ENCODE results near the gene CYP19A1. TPM values are rescaled to one million over a fixed set of nuclear protein-coding genes. Genes with fewer than 3 reads are reported as not detected.
"Not testable (repeated sequence)": the region's sequence is repeated elsewhere in the genome, so short reads cannot be mapped to it uniquely, and the experiment has no call there.

The CYP19A1 gene
- total RNA-seq, 1 experiment from 2014 or later = 0.77 TPM

DNA sequence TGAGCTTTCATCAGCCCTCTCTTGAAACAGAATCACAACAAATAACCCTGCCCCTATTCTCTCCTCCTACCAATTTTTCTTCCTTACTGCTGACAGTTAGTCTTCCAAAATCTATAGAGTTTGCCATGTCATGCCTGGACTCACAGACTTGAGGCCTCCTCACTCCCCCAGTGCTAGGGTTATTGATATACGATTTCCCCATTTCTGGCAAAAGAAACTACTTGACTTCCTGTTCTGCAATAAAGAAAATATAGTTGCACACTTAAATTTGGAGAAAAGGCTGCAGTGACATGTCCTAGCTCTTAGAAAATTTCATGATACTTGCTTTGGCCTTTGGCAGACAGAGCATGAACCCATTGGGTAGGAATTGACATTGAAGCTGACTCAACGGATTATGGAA lies 75.9 kb downstream of the CYP19A1 start:
- Histone ChIP-seq H3K9me3 (peaks cover 16% of the 10 kb centered on the region; the same call in 1 of the 2 replicates), H3K4me3 (ENCODE audit: low read depth, low read length) (no peak overlapping the region), H3K27me3 (replicated peaks; ENCODE audit: control insufficient read depth, insufficient read depth, low read length) (no peaks in the 10 kb centered on the region), H3K4me1 (no peaks in the 10 kb centered on the region), H3K36me3 (ENCODE audit: control insufficient read depth, insufficient read depth, low read length) (no peaks in the 10 kb centered on the region)
- H3K36me3 Mint-ChIP-seq (ENCODE audit: insufficient read depth, unreplicated experiment) = no peaks in the 10 kb centered on the region
- BruUV-seq (replicated peaks) = no TSS peak
- H3K4me1 Mint-ChIP-seq (ENCODE audit: low read depth, unreplicated experiment) = no peaks in the 10 kb centered on the region
- TF ChIP-seq, protein P1, sequence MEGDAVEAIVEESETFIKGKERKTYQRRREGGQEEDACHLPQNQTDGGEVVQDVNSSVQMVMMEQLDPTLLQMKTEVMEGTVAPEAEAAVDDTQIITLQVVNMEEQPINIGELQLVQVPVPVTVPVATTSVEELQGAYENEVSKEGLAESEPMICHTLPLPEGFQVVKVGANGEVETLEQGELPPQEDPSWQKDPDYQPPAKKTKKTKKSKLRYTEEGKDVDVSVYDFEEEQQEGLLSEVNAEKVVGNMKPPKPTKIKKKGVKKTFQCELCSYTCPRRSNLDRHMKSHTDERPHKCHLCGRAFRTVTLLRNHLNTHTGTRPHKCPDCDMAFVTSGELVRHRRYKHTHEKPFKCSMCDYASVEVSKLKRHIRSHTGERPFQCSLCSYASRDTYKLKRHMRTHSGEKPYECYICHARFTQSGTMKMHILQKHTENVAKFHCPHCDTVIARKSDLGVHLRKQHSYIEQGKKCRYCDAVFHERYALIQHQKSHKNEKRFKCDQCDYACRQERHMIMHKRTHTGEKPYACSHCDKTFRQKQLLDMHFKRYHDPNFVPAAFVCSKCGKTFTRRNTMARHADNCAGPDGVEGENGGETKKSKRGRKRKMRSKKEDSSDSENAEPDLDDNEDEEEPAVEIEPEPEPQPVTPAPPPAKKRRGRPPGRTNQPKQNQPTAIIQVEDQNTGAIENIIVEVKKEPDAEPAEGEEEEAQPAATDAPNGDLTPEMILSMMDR (IDR thresholded peaks at IDR 0.05; ENCODE audit: insufficient read depth in 1 of 2, low read depth in 1 of 2, low read length in 1 of 2, severe bottlenecking in 1 of 2, unreplicated experiment in 1 of 2) = no peak
- CTCF ChIA-PET = no interaction called here
- H3K9me3 Mint-ChIP-seq (ENCODE audit: unreplicated experiment) = no peaks in the 10 kb centered on the region
- no peak for DNase-seq
- H3K4me3 Mint-ChIP-seq (ENCODE audit: unreplicated experiment) = no peak overlapping the region
- intact Hi-C loops (cut with micrococcal nuclease; ENCODE audit: unreplicated experiment) = no loop called here
- POLR2A ChIA-PET = no interaction called here
- H3K27me3 Mint-ChIP-seq (ENCODE audit: insufficient read depth, unreplicated experiment) = no peaks in the 10 kb centered on the region
- H3K27ac Mint-ChIP-seq (ENCODE audit: unreplicated experiment) = no peak overlapping the region

DNA sequence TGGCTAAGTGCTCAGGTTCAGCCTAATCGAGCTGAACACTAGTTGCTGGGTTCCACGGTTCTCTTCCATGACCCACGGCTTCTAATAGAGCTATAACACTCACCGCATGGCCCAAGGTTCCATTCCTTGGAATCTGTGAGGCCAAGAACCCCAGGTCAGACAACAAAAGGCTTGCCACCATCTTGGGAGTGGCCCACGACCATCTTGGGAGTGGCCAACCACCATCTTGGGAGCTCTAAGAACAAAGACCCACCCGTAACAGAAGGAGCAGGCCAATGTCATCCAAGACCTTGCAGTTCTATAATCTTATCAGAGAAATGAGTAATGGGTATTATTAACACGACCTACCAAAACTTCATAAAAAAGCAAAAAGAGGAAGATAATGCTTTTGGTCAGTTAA lies 77.3 kb downstream of the CYP19A1 start:
- H3K4me3 ChIP-seq (ENCODE audit: low read depth, low read length) = not testable (repeated sequence)

DNA sequence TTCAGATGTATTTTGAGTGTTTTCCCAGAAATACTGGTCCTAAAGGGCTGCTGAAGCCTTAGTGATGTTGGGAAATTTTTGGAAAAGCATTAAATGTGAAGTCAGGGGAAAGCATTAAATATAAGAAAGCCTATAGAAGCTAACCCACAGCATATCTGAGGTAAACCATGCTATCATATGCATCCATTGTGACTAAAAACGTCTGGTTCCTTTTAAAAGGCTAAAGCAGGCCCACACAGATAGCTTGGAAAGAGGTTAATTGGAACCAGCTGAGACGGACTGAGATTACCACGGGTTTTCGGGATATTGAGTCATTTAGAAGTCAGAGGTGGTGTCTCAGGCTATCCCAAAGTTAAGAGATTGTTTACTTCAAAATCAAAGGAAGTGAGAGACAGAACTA lies 78.2 kb downstream of the CYP19A1 start:
- no peaks in the 10 kb centered on the region for H3K9me3 Mint-ChIP-seq (ENCODE audit: unreplicated experiment)
- H3K4me3 Mint-ChIP-seq (ENCODE audit: unreplicated experiment) = no peak overlapping the region
- intact Hi-C loops (cut with micrococcal nuclease; ENCODE audit: unreplicated experiment) = no loop called here
- no peaks in the 10 kb centered on the region for H3K4me1 Mint-ChIP-seq (ENCODE audit: low read depth, unreplicated experiment)
- no TSS peak for BruUV-seq (replicated peaks)
- no peaks in the 10 kb centered on the region for H3K4me1 ChIP-seq
- H3K9me3 ChIP-seq = peaks cover 16% of the 10 kb centered on the region; the same call in 1 of the 2 replicates
- CTCF ChIA-PET = no interaction called here
- no peak for DNase-seq
- POLR2A ChIA-PET = no interaction called here
- H3K4me3 ChIP-seq (ENCODE audit: low read depth, low read length) = no peak overlapping the region
- no peaks in the 10 kb centered on the region for H3K27me3 Mint-ChIP-seq (ENCODE audit: insufficient read depth, unreplicated experiment)
- no peaks in the 10 kb centered on the region for H3K36me3 ChIP-seq (ENCODE audit: control insufficient read depth, insufficient read depth, low read length)
- H3K27ac Mint-ChIP-seq (ENCODE audit: unreplicated experiment) = no peak overlapping the region
- no peaks in the 10 kb centered on the region for H3K36me3 Mint-ChIP-seq (ENCODE audit: insufficient read depth, unreplicated experiment)
- H3K27me3 ChIP-seq (replicated peaks; ENCODE audit: control insufficient read depth, insufficient read depth, low read length) = no peaks in the 10 kb centered on the region
- TF ChIP-seq, protein P1 (IDR thresholded peaks at IDR 0.05; ENCODE audit: insufficient read depth in 1 of 2, low read depth in 1 of 2, low read length in 1 of 2, severe bottlenecking in 1 of 2, unreplicated experiment in 1 of 2) = no peak

More for the DNA sequence above, 77.3 kb downstream of the CYP19A1 start:
- BruUV-seq (replicated peaks); H3K9me3 Mint-ChIP-seq (ENCODE audit: unreplicated experiment); POLR2A ChIA-PET; H3K4me1 ChIP-seq; H3K27me3 ChIP-seq (replicated peaks; ENCODE audit: control insufficient read depth, insufficient read depth, low read length); H3K27me3 Mint-ChIP-seq (ENCODE audit: insufficient read depth, unreplicated experiment); H3K27ac Mint-ChIP-seq (ENCODE audit: unreplicated experiment); H3K36me3 Mint-ChIP-seq (ENCODE audit: insufficient read depth, unreplicated experiment); intact Hi-C loops (cut with micrococcal nuclease; ENCODE audit: unreplicated experiment); H3K4me3 Mint-ChIP-seq (ENCODE audit: unreplicated experiment); CTCF ChIA-PET; H3K4me1 Mint-ChIP-seq (ENCODE audit: low read depth, unreplicated experiment); DNase-seq; H3K36me3 ChIP-seq (ENCODE audit: control insufficient read depth, insufficient read depth, low read length): not testable (repeated sequence)
- peaks cover 16% of the 10 kb centered on the region; the same call in 1 of the 2 replicates for H3K9me3 ChIP-seq

DNA sequence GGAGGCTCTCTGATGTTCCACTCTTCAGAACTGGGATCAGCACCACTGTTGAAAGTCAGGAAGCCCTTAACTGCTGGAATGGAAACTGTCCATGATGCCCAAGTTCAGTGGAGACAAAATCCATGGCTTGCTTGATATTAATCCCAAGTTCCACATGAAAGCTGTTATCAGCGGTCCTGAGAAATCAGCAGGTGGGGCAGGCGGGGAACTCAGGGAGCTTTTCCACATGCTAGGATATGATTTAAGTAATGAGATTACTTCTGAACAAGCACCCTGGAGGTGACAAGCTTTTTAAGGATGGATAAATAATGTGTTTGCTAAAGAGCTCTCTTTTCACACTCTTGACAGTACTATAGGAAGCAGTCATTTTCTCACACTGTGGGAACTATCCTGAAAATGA lies 82.9 kb downstream of the CYP19A1 start:
- H3K27ac Mint-ChIP-seq (ENCODE audit: unreplicated experiment) = no peak overlapping the region
- TF ChIP-seq, protein P1 (IDR thresholded peaks at IDR 0.05; ENCODE audit: insufficient read depth in 1 of 2, low read depth in 1 of 2, low read length in 1 of 2, severe bottlenecking in 1 of 2, unreplicated experiment in 1 of 2) = no peak
- ChIA-PET CTCF (no interaction called here), POLR2A (no interaction called here)
- peaks cover 16% of the 10 kb centered on the region for H3K4me1 Mint-ChIP-seq (ENCODE audit: low read depth, unreplicated experiment)
- no peaks in the 10 kb centered on the region for H3K9me3 Mint-ChIP-seq (ENCODE audit: unreplicated experiment)
- no peaks in the 10 kb centered on the region for H3K9me3 ChIP-seq
- H3K36me3 ChIP-seq (ENCODE audit: control insufficient read depth, insufficient read depth, low read length) = no peaks in the 10 kb centered on the region
- no peak for DNase-seq
- no peak overlapping the region for H3K4me3 ChIP-seq (ENCODE audit: low read depth, low read length)
- H3K4me3 Mint-ChIP-seq (ENCODE audit: unreplicated experiment) = no peak overlapping the region
- H3K27me3 Mint-ChIP-seq (ENCODE audit: insufficient read depth, unreplicated experiment) = no peaks in the 10 kb centered on the region
- peaks cover 5% of the 10 kb centered on the region for H3K36me3 Mint-ChIP-seq (ENCODE audit: insufficient read depth, unreplicated experiment)
- H3K4me1 ChIP-seq = peaks cover 17% of the 10 kb centered on the region
- no TSS peak for BruUV-seq (replicated peaks)
- no peaks in the 10 kb centered on the region for H3K27me3 ChIP-seq (replicated peaks; ENCODE audit: control insufficient read depth, insufficient read depth, low read length)
- intact Hi-C loops (cut with micrococcal nuclease; ENCODE audit: unreplicated experiment) = no loop called here

Measured in Caco-2 (cell line).